Sigmoid colon (tissue), 4 donors: ENCODE data around the gene RRN3.
"Not testable (repeated sequence)": the region's sequence is repeated elsewhere in the genome, so short reads cannot be mapped to it uniquely, and the experiment has no call there.

Source experiments
- EP300 ChIP-seq, 4 donors: sonication (generic); formaldehyde crosslinking; IDR thresholded peaks; one replicate each; pipeline ENCODE4 v1.6.1; 2017; ENCODE audit warnings: antibody characterized with exemption in 4 of 4
- POLR2A ChIP-seq, 2 donors: fragments of 450-650 bp; IDR thresholded peaks; one replicate each; pipeline ENCODE4 v1.6.1; 2016; ENCODE audit warnings: antibody characterized with exemption in 2 of 2, mild to moderate bottlenecking in 2 of 2, moderate library complexity in 2 of 2
- POLR2AphosphoS5 ChIP-seq, 4 donors: sonication (generic); formaldehyde crosslinking; IDR thresholded peaks; one replicate each; pipeline ENCODE4 v1.6.1; 2017; ENCODE audit warnings: antibody characterized with exemption in 4 of 4
- TF ChIP-seq, protein P1 (sequence below), 4 experiments: fragments of 450-650 bp in 3 of 4; fragments of 200-600 bp in 1 of 4; IDR thresholded peaks; one replicate each; pipeline ENCODE4 v1.5.1; 2016 to 2019; ENCODE audit warnings: antibody characterized with exemption in 4 of 4, mild to moderate bottlenecking in 3 of 4, moderate library complexity in 2 of 4

DNA sequence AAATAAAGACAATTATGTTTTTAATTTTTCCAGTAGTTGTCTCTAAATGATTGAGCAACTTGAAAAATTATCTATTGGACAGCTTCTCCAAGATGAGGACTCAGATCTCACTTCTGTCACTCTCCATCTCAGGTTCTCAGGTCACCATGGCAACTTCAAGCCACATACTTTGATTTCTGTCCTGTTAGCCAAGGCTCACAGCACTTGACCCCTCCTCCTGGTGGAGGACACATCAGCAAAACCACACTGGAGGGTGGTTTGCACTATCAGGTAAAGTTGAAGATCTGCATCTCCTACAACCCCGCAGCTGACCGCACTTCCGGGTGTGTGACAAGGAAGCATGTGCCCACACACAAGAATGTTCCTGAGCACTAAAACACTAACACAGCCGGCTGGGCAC, 28.1 kb downstream of the RRN3 start:
- TF ChIP-seq, protein P1, sequence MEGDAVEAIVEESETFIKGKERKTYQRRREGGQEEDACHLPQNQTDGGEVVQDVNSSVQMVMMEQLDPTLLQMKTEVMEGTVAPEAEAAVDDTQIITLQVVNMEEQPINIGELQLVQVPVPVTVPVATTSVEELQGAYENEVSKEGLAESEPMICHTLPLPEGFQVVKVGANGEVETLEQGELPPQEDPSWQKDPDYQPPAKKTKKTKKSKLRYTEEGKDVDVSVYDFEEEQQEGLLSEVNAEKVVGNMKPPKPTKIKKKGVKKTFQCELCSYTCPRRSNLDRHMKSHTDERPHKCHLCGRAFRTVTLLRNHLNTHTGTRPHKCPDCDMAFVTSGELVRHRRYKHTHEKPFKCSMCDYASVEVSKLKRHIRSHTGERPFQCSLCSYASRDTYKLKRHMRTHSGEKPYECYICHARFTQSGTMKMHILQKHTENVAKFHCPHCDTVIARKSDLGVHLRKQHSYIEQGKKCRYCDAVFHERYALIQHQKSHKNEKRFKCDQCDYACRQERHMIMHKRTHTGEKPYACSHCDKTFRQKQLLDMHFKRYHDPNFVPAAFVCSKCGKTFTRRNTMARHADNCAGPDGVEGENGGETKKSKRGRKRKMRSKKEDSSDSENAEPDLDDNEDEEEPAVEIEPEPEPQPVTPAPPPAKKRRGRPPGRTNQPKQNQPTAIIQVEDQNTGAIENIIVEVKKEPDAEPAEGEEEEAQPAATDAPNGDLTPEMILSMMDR (IDR thresholded peaks at IDR 0.05) = not testable (repeated sequence)
- not testable (repeated sequence) for TF ChIP-seq POLR2AphosphoS5, POLR2A, EP300 (IDR thresholded peaks at IDR 0.05)
